Activated gamma-delta T cell (primary cell): Measurements from ENCODE around the gene CDNF.
"Not testable (repeated sequence)": the region's sequence is repeated elsewhere in the genome, so short reads cannot be mapped to it uniquely, and the experiment has no call there.

Experiments used
- DNase-seq: peaks from one replicate; lab custom pipeline; 2025; lab: John Stamatoyannopoulos, UW
- total RNA-seq, 2 donors: gene quantifications; one replicate each; lab custom pipeline; 2026; lab: John Stamatoyannopoulos, UW

Gene CDNF
- total RNA-seq, result 1.2 to 2.3 reads per million in 2 donors

DNA sequence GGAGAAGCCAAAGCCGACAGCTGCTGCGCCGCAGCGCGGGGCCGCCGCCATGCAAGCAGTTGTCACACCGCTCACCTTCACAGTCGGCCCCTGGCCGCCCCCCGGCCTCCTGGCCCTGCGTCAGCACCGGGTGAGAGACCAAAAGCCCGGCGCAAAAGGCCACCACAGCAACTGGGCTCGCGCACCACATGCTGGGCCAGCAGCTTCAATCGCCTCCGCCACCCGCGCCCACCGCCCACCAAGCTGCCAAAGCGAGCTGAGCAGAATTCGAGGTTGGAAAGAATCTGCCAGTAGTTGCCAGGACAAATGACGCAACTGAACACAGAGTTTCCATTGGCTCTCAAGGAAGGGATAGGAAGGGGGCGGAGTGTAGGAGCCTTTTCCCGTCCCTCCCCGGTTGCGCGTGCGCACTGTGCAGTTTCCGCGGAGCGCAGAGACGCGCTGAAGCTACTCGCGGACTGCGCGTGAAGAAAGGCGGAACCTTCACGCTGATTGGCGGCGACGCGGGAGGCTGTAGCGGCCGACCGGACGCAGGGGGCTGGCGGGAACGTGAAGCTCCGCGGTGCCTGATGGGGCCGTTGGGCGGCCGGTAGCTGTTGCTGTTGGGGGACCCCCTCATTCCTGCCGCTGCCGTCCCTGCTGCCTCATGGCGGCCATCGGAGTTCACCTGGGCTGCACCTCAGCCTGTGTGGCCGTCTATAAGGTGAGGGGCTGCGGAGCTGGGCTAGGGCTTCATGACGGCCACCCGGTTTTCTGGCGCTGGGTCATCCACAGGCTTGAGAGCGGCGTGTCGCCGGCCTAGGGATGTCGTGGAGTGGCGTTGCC is at the start of gene CDNF, which contains the start of the genes HSPA14 and MSANTD7:
TSS of gene CDNF (minus strand) at position 281 of the 825 bp plus-strand sequence. CDS start at position 190, 91 bp downstream.
TSS of gene HSPA14 (plus strand) at position 550 of the 825 bp plus-strand sequence. CDS start at position 647, 97 bp downstream.
TSS of gene MSANTD7 (plus strand) at position 550 of the 825 bp plus-strand sequence. CDS start 3,979 bp downstream, outside the sequence.
- peak; percentile 99 for DNase-seq

- no peak for DNase-seq
Observed at GRCh38 chr10:14884082-14884481, 46.2 kb upstream of the CDNF start.

GRCh38 chr10:14880229-14880628 is 42.4 kb upstream of the CDNF start:
- DNase-seq, result no peak

DNA sequence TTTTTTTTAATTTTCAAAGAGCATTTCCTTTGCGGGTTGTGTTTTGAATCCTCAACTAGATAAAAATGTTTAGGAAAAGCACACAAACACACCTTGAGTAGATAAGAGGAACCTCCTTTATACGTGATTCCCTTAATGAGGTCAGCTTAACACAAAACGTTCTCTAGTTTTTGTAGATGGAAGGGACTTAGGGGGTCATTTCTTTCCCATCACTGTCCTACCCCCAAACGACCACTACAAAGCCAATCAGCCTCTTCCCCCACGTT is 42.0 kb upstream of the CDNF start:
- no peak for DNase-seq

DNA sequence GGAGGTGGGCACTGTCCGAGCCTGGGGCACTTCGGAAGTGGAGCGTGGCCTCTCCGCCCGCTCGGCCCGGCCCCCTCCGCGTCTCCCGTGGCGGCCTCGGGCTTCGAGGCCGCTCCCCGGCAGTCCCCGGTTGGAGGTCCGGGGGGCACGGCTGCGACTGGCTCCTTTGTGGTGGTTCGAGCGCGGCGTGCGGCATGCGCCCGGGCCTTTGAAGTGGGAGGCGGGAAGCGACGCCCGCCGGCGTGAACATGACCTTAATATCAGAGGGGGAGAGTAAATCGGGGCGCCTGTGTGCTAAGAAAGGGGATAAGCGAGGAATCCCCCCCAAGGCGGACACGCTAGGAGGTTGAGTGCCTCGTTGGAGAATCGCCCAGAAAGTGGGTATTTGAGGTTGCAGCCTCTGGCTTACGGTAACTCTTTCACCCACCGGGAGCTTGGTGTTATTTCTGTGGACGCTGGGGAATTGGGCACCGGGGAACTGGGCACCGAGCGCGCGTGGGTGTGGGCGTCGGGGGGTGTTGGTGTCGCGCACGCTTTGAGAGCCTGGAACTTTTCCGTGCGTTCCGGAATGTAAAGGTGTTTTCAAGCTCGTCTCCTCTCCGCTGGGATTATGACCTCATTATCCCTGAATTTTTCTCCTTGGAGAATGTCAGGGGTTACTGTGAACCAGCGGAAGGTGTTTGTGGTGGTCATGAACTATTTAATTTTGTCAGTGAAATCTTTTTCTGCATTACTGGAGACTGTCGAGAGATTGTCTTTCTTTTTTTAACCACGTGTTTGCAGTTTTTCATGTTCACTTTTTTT is 41.5 kb upstream of the CDNF start:
- peak; percentile 31 for DNase-seq

DNA sequence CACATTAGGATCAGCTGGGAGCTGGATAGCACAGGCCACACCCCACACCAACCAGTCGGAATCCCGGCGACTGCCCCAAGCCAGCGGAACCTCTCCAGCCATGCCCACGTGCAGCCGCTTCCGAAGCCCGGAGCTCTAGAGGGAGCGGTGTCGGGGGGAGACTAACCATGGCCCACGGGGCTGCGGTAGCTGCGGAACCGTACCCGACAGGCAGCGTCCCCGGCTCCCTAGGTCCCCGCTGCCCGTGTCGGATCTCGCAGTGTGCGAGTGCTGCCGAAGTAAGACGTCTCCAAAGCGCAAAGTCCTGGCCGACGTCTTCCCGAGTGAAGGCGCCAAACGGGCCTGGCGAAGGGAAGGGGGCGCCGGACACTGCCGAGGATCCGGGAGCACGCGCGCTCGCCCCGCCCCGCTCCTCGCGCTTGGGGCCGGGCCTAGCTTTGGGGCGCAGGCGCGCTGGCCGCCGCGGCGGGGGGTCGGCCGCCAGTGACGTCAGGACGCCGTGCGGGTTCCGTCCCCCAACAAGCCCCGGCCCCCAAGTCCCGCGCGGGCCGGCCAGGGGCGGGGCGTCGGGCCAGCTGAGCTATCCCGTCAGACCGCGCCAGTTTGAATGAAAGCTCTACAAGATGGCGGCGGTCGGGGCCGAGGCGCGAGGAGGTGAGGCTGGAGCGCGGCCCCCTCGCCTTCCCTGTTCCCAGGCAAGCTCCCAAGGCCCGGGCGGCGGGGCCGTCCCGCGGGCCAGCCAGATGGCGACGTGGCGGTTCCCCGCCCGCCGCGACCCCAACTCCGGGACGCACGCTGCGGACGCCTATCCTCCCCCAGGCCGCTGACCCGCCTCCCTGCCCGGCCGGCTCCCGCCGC is 40.7 kb upstream of the CDNF start, which contains the start of gene SUV39H2:
TSS of gene SUV39H2 (plus strand) at position 601 of the 858 bp plus-strand sequence. CDS start at position 624, 23 bp downstream.
- peak; percentile 93 for DNase-seq

DNA sequence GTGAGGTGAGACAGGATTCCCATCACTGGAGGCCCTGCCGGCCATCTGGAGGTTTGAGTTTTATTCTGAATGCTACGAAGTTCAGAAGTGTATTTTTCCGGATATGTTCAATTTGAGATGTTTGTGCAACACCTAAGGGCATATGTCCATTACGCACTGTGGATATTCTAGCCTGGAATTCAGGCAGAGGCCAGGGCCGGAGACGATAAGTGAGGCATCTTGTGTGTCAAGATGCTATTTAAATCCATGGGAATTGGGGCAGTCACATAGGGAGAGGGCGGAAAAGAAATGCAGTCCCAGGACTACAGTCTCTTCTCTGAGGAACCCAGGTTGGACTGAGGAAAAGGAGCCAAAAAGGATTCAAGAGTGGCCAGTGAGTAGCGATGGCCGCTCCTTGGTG is 38.9 kb upstream of the CDNF start:
- no peak for DNase-seq

DNA sequence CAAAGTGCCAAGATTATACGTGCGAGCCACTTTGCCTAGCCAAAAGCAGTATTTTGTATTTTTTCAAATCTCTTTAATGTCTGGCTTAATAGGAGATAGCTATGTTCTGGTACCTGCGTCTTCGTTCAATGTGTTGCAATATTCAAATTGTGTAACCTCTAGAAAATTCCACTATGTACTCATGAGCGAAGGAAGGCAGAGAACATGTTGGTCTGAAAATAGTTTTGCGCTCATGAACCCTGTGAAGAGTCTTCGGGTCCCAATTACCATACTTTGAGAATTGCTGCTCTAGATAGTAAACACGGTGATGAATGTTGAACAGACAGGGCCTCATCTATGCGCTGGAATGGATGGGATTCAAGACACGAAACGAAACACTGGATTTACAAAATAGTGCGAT is 38.1 kb upstream of the CDNF start:
- DNase-seq, result no peak

- no peak for DNase-seq
Observed at GRCh38 chr10:14873090-14873760, 35.4 kb upstream of the CDNF start.

DNA sequence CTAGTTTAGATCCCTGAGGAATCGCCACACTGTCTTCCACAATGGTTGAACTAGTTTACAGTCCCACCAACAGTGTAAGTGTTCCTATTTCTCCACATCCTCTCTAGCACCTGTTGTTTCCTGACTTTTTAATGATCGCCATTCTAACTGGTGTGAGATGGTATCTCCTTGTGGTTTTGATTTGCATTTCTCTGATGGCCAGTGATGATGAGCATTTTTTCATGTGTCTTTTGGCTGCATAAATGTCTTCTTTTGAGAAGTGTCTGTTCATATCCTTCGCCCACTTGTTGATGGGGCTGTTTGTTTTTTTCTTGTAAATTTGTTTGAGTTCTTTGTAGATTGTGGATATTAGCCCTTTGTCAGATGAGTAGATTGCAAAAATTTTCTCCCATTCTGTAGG is 27.0 kb upstream of the CDNF start:
- DNase-seq, result not testable (repeated sequence)

DNA sequence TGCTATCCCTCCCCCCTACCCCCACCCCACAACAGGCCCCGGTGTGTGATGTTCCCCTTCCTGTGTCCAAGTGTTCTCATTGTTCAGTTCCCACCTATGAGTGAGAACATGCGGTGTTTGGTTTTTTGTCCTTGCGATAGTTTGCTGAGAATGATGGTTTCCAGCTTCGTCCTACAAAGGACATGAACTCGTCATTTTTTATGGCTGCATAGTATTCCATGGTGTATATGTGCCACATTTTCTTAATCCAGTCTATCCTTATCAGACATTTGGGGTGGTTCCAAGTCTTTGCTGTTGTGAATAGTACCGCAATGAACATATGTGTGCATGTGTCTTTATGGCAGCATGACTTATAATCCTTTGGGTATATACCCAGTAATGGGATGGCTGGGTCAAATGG is 26.6 kb upstream of the CDNF start:
- not testable (repeated sequence) for DNase-seq

DNA sequence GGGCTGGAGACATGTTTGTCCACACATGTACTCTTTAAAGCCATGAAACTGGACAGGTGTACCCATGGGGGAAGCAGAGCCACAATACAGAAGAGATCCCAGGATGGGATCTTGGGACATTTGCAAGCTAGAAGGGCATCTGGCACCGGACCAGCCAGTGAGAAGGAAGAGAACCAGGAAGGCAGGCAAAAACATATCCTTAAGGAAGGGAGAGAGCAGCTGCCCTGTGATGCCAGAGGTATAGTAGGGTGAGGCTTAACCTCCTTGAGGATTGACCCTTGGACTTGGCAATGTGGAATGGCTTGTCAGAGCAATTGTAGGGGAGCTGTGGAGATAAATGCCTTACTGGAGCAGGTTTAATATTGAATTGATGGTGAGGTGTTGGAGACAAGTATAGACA is 23.0 kb upstream of the CDNF start:
- no peak for DNase-seq

DNA sequence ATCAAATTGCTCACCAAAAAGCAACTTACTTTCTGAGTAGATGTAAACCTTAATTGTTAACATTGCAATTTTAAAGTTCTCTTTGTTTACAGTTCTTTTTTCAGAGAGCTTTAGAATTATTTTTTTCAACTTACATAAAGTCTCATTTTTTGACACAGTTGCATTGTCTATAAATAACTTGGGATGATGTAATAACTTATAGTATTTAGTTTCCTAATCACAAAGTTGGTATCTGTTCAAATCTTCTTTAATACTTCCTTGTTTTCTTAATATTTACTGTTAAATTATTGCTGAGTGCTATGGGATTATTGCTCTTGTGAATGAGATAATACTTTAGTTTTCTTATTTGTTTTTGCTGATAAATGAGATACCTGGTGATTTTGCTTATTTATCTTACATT is 21.9 kb upstream of the CDNF start:
- no peak for DNase-seq

GRCh38 chr10:14859043-14859442 is 21.2 kb upstream of the CDNF start:
- no peak for DNase-seq

- DNase-seq, result no peak
Observed at GRCh38 chr10:14858338-14858960, 20.6 kb upstream of the CDNF start.

DNA sequence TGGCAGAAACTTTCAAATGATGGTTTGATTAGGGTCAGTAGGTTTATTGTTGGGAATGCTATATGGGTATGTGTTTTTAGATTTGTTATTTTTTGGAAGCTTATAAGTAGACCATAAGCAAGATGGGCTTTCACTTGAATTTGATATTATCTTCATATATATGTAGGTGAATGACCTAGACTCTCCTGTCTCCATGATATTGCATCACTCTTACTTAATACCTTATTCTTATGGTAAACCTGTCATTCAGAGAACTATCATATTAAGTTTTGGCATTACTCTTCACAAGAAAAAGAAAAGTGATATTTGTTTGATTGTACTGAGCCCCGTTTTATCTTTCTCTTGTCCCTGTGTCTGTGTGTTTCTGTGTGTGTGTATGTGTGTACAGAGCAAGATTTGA is 17.6 kb upstream of the CDNF start:
- no peak for DNase-seq

DNA sequence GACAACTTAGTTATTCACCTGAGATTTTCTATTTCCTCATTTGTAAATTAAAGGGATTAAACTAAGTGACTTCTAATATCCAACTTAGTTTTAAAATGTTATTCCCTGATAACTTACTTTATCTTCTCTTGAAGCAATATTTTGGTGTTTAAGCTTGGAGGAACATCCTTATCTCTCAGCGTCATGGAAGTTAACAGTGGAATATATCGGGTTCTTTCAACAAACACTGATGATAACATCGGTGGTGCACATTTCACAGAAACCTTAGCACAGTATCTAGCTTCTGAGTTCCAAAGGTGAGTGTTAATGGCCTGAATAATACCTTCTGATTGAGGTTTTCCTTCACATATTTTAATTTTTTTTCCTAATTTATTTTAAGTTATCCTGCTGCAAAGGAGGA is 14.4 kb upstream of the CDNF start:
- no peak for DNase-seq

- no peak for DNase-seq
Observed at GRCh38 chr10:14844948-14845347, 7.1 kb upstream of the CDNF start.

GRCh38 chr10:14843327-14843988 is 5.6 kb upstream of the CDNF start:
- no peak for DNase-seq

DNA sequence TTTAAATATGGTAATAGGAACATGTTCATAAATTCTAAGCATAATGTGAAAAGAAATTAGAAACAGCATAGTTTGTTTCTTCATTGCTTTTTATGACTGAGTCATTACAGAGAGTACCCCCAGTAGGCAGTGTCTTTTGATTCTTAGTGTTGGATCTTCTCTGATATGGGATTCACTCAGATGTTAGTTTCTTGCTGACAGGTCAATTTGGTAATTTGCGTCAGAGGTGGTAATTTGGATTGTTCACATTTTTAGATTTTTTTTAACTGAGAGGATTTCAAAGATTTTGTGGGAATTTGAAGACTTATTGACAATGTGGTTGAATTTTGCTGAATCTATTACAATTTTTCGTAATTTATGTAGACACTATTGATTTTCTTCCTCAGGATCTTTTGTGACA is 2.3 kb upstream of the CDNF start:
- no peak for DNase-seq
